Hepatocyte (in vitro differentiated cells): Measurements from ENCODE around the gene LAMA4.

Experiments used
- EZH2 ChIP-seq: fragments of 200-600 bp; sonication (generic); IDR thresholded peaks from 2 replicates; pipeline ENCODE4 v1.6.1; 2016; ENCODE audit warnings: antibody characterized with exemption, mild to moderate bottlenecking, borderline replicate concordance
- EZH2phosphoT487 ChIP-seq: fragments of 200-600 bp; sonication (generic); IDR thresholded peaks from one replicate; pipeline ENCODE4 v1.6.1; 2018; ENCODE audit warnings: antibody characterized with exemption, mild to moderate bottlenecking, low read depth, moderate library complexity; ENCODE audit not compliant: unreplicated experiment, severe bottlenecking
- TF ChIP-seq, protein P1 (sequence below): fragments of 200-600 bp; sonication (generic); IDR thresholded peaks from 2 replicates; pipeline ENCODE4 v1.5.1; 2016; ENCODE audit warnings: antibody characterized with exemption, mild to moderate bottlenecking; ENCODE audit not compliant: poor library complexity

- TF ChIP-seq EZH2 (no peak), EZH2phosphoT487 (no peak)
- TF ChIP-seq, protein P1, sequence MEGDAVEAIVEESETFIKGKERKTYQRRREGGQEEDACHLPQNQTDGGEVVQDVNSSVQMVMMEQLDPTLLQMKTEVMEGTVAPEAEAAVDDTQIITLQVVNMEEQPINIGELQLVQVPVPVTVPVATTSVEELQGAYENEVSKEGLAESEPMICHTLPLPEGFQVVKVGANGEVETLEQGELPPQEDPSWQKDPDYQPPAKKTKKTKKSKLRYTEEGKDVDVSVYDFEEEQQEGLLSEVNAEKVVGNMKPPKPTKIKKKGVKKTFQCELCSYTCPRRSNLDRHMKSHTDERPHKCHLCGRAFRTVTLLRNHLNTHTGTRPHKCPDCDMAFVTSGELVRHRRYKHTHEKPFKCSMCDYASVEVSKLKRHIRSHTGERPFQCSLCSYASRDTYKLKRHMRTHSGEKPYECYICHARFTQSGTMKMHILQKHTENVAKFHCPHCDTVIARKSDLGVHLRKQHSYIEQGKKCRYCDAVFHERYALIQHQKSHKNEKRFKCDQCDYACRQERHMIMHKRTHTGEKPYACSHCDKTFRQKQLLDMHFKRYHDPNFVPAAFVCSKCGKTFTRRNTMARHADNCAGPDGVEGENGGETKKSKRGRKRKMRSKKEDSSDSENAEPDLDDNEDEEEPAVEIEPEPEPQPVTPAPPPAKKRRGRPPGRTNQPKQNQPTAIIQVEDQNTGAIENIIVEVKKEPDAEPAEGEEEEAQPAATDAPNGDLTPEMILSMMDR, result no peak
Measured at GRCh38 chr6:112232845-112233256, 21.5 kb downstream of the LAMA4 start.
